GM20431 (cell line): Measurements from ENCODE around the gene ODC1.

Source experiments
- in situ Hi-C: fragments of 300-500 bp; cut with MseI, MboI; formaldehyde crosslinking; loops from one replicate; pipeline ENCODE4 v1.15.0; 2020; ENCODE audit warnings: low sequenced_read_pairs; ENCODE audit not compliant: unreplicated experiment

ODC1 gene

GRCh38 chr2:10424051-10424450 lies 24.1 kb downstream of the ODC1 start:
- in situ Hi-C loops: no loop called here

- in situ Hi-C loops: no loop called here
Measured at GRCh38 chr2:10423400-10423774, 24.7 kb downstream of the ODC1 start.

- in situ Hi-C loops: no loop called here
Measured at GRCh38 chr2:10422732-10423399, 25.3 kb downstream of the ODC1 start.

GRCh38 chr2:10422251-10422650 lies 25.9 kb downstream of the ODC1 start:
- in situ Hi-C loops: no loop called here

- in situ Hi-C loops: no loop called here
Measured at GRCh38 chr2:10419553-10420257, 28.4 kb downstream of the ODC1 start.

GRCh38 chr2:10417551-10418335 lies 30.4 kb downstream of the ODC1 start:
- in situ Hi-C loops: no loop called here

- in situ Hi-C loops: no loop called here
Measured at GRCh38 chr2:10415640-10416039, 32.5 kb downstream of the ODC1 start.

- in situ Hi-C loops: no loop called here
Measured at GRCh38 chr2:10415048-10415447, 33.1 kb downstream of the ODC1 start.

- in situ Hi-C loops: no loop called here
Measured at GRCh38 chr2:10414591-10414990, 33.5 kb downstream of the ODC1 start.

- in situ Hi-C loops: no loop called here
Measured at GRCh38 chr2:10413991-10414451, 34.1 kb downstream of the ODC1 start.

- in situ Hi-C loops: no loop called here
Measured at GRCh38 chr2:10413503-10413902, 34.6 kb downstream of the ODC1 start.

- in situ Hi-C loops: no loop called here
Measured at GRCh38 chr2:10412380-10412779, 35.7 kb downstream of the ODC1 start.

GRCh38 chr2:10411557-10411956 lies 36.6 kb downstream of the ODC1 start:
- in situ Hi-C loops: no loop called here

GRCh38 chr2:10410823-10411437 lies 37.2 kb downstream of the ODC1 start:
- in situ Hi-C loops: no loop called here

GRCh38 chr2:10410001-10410822 lies 37.9 kb downstream of the ODC1 start:
- in situ Hi-C loops: no loop called here

GRCh38 chr2:10408649-10409579 lies 39.2 kb downstream of the ODC1 start:
- in situ Hi-C loops: loop anchor here (10.0 kb wide), 1 partner anchor 264 kb away; no protein-coding TSS in a partner anchor

GRCh38 chr2:10407841-10408648 lies 40.1 kb downstream of the ODC1 start:
- in situ Hi-C loops: loop anchor here (10.0 kb wide), 1 partner anchor 263 kb away; no protein-coding TSS in a partner anchor

GRCh38 chr2:10407432-10407831 lies 40.7 kb downstream of the ODC1 start:
- in situ Hi-C loops: loop anchor here (10.0 kb wide), 1 partner anchor 263 kb away; no protein-coding TSS in a partner anchor
